Measurements from ENCODE around the gene RAB4A. TPM values are rescaled to one million over a fixed set of nuclear protein-coding genes. Genes with fewer than 3 reads are reported as not detected.

The RAB4A gene
- total and polyA plus RNA-seq, 10 of the 15 experiments (the other 5 are each of a cell fraction or from before 2014, with no cell fraction given) = 4.0 to 35.8 (median 17.7) TPM

- no TSS peak for BruUV-seq (replicated peaks)
- H3K27ac ChIP-seq (ENCODE audit: control insufficient read depth, insufficient read depth) = no peak overlapping the region
- 26% methylated on average over 12 of the region's 13 CpGs for WGBS (ENCODE audit: insufficient coverage, insufficient replicate concordance, low lambda C conversion rate, missing lambda C conversion rate)
- TF ChIP-seq ZZZ3 (IDR thresholded peaks at IDR 0.05; ENCODE audit: control insufficient read depth, insufficient read length, low read depth) (no peak), TARDBP (IDR thresholded peaks at IDR 0.05; ENCODE audit: borderline replicate concordance) (no peak), POU2F2 (IDR thresholded peaks at IDR 0.05; ENCODE audit: borderline replicate concordance, low read depth, low read length) (no peak), IKZF1 (conservative IDR thresholded peaks at IDR 0.05) (no peak), MAX (IDR thresholded peaks at IDR 0.05; ENCODE audit: low read depth, low read length) (no peak), SREBF2 (IDR thresholded peaks at IDR 0.05; ENCODE audit: low read length) (no peak), ZSCAN29 (IDR thresholded peaks at IDR 0.05) (no peak), HDAC6 (IDR thresholded peaks at IDR 0.05; ENCODE audit: unreplicated experiment) (no peak), TAF1 (IDR thresholded peaks at IDR 0.05; ENCODE audit: borderline replicate concordance, low read depth, low read length) (no peak), BCL11A (IDR thresholded peaks at IDR 0.05; ENCODE audit: low read depth, low read length) (no peak), WRNIP1 (IDR thresholded peaks at IDR 0.05; ENCODE audit: borderline replicate concordance, low read depth, low read length) (no peak), ATF7 (IDR thresholded peaks at IDR 0.05; ENCODE audit: low read depth) (no peak), CEBPZ (IDR thresholded peaks at IDR 0.05; ENCODE audit: low read depth, low read length) (no peak), BHLHE40 (IDR thresholded peaks at IDR 0.05; ENCODE audit: borderline replicate concordance in 1 of 2, low read depth in 2 of 2, low read length in 1 of 2) (no peak), GATAD2B (conservative IDR thresholded peaks at IDR 0.05; ENCODE audit: low read depth) (no peak)
- TF ChIP-seq, protein P1, sequence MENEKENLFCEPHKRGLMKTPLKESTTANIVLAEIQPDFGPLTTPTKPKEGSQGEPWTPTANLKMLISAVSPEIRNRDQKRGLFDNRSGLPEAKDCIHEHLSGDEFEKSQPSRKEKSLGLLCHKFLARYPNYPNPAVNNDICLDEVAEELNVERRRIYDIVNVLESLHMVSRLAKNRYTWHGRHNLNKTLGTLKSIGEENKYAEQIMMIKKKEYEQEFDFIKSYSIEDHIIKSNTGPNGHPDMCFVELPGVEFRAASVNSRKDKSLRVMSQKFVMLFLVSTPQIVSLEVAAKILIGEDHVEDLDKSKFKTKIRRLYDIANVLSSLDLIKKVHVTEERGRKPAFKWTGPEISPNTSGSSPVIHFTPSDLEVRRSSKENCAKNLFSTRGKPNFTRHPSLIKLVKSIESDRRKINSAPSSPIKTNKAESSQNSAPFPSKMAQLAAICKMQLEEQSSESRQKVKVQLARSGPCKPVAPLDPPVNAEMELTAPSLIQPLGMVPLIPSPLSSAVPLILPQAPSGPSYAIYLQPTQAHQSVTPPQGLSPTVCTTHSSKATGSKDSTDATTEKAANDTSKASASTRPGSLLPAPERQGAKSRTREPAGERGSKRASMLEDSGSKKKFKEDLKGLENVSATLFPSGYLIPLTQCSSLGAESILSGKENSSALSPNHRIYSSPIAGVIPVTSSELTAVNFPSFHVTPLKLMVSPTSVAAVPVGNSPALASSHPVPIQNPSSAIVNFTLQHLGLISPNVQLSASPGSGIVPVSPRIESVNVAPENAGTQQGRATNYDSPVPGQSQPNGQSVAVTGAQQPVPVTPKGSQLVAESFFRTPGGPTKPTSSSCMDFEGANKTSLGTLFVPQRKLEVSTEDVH (IDR thresholded peaks at IDR 0.05; ENCODE audit: low read depth, partially characterized antibody) = no peak
- TF ChIP-seq, protein P2, sequence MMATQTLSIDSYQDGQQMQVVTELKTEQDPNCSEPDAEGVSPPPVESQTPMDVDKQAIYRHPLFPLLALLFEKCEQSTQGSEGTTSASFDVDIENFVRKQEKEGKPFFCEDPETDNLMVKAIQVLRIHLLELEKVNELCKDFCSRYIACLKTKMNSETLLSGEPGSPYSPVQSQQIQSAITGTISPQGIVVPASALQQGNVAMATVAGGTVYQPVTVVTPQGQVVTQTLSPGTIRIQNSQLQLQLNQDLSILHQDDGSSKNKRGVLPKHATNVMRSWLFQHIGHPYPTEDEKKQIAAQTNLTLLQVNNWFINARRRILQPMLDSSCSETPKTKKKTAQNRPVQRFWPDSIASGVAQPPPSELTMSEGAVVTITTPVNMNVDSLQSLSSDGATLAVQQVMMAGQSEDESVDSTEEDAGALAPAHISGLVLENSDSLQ (IDR thresholded peaks at IDR 0.05) = no peak
Measured at GRCh38 chr1:229253151-229253974, 17.5 kb upstream of the RAB4A start.

More at GRCh38 chr1:229253151-229253974, 17.5 kb upstream of the RAB4A start:
- peak; percentile 68 for ATAC-seq
- Histone ChIP-seq H3K9ac (ENCODE audit: control insufficient read depth, insufficient read depth, low read length) (no peak overlapping the region), H2AFZ (ENCODE audit: control insufficient read depth, low read depth, low read length) (no peak overlapping the region), H3K4me2 (ENCODE audit: control insufficient read depth, insufficient read depth) (peak overlapping the region; percentile 10), H3K79me2 (ENCODE audit: control insufficient read depth, insufficient read depth, low read length) (no peaks in the 10 kb centered on the region), H3K4me3 (no peak overlapping the region), H3K4me1 (ENCODE audit: control insufficient read depth, insufficient read depth, low read length) (0 out of 2 replicates have a peak, but pooled peaks cover 3% of the 10 kb centered on the region), H3K9me3 (replicated peaks; ENCODE audit: control insufficient read depth, insufficient read depth, low read length) (no peaks in the 10 kb centered on the region), H4K20me1 (ENCODE audit: control insufficient read depth, insufficient read depth) (no peaks in the 10 kb centered on the region), H3K36me3 (ENCODE audit: control insufficient read depth in 2 of 2, insufficient read depth in 2 of 2, low read length in 1 of 2) (no peaks in the 10 kb centered on the region), H3K27me3 (replicated peaks in 1 of 2; ENCODE audit: control insufficient read depth in 2 of 2, insufficient read depth in 2 of 2, low read length in 1 of 2) (no peaks in the 10 kb centered on the region)
- DNase-seq (ENCODE audit: low read depth, low spot score) = no peak
- ChIA-PET CTCF (interaction anchor here (1.0 to 10.1 kb wide), 4 partner anchors 23 to 588 kb away, joined by 3 to 214 read pairs (median 10); no protein-coding TSS in a partner anchor), POLR2A (no interaction called here), RAD21 (ENCODE audit: unreplicated experiment) (no interaction called here), SMC1A (ENCODE audit: uncharacterized antibody, unreplicated experiment) (interaction anchor here (0.8 to 8.2 kb wide), 5 partner anchors 9 to 589 kb away, joined by 3 to 121 read pairs (median 9); no protein-coding TSS in a partner anchor)
- FAIRE-seq = peak; percentile 54
- in situ Hi-C loops (cut with MboI) (no loop called here), intact Hi-C loops (cut with micrococcal nuclease; ENCODE audit: unreplicated experiment) (loop anchor here (10.0 kb wide), 1 partner anchor 1061 kb away; no protein-coding TSS in a partner anchor)
